ENCODE data around the gene RPS8.
A peak's percentile ranks its signal among the peaks of the same experiment; 100 is the strongest.
"Not testable (repeated sequence)": the region's sequence is repeated elsewhere in the genome, so short reads cannot be mapped to it uniquely, and the experiment has no call there.

Gene RPS8

DNA sequence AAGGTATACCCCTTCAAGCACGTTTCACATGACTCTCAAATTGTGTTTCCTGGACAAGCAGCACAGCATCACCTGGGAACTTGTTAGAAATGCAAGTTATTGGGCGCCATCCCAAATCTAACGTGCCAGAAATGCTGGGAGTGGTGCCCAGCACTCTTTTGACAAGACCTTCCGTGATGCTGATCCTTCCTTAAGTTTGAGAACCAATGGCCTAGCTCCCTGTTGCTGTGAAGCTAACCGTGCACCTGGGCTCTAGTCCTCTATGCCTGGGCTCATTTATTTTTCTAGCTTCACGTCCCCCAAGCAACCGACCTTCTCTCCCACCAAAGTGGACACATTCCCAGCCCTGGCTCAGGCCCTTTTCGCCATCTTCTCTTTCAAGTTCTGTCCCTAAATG lies 8.4 kb downstream of the RPS8 start:
- DNase-seq = no peak

DNA sequence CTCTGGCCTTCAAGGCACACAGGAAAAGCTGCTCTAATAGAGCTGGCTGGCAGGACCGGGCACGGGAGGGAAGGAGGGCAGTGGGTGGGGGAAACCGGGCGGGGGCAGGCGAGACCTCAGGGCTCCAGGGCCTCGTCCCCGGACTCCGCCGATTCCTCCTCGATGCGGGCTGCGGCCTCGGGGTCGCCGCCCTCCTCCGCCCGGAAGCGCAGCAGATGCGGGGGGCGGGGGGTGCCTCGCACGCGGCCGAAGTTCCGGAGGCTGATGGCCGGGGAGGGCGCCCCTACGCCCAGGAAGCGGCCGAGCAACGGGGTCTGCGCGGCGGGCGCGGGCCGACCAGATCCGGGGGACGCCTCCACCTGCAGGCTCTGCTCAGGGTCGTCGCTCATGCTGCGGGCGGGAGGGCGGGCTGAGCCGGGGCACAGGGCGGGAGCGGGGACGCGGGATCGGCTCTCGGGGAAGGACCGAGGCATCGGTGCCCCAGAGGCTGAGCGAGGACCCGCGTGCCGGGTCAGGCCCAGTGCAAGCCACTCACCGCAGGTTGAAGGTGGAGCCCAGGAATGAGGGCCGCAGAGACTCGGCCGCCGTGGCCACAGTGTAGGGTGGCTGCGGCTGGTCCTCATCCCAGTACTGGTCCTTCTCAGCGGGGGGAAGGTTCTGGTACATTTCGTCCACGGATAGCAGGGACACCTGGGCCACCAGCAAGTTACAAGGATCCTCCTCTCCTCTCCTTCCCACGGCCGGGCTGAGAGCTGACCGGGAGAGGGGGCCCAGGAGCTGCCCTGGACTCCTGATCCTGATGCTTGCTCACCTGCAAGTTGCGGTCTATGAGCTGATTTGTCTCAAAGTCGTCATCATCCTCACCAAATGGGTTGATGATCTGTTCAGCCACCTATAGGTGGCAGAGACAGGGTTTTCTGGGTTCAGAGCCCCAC lies 9.0 kb downstream of the RPS8 start:
- DNase-seq = no peak

GRCh38 chr1:44785029-44785380 lies 9.7 kb downstream of the RPS8 start:
- no peak for DNase-seq

- DNase-seq = no peak
Measured at GRCh38 chr1:44785501-44786137, 10.3 kb downstream of the RPS8 start.

DNA sequence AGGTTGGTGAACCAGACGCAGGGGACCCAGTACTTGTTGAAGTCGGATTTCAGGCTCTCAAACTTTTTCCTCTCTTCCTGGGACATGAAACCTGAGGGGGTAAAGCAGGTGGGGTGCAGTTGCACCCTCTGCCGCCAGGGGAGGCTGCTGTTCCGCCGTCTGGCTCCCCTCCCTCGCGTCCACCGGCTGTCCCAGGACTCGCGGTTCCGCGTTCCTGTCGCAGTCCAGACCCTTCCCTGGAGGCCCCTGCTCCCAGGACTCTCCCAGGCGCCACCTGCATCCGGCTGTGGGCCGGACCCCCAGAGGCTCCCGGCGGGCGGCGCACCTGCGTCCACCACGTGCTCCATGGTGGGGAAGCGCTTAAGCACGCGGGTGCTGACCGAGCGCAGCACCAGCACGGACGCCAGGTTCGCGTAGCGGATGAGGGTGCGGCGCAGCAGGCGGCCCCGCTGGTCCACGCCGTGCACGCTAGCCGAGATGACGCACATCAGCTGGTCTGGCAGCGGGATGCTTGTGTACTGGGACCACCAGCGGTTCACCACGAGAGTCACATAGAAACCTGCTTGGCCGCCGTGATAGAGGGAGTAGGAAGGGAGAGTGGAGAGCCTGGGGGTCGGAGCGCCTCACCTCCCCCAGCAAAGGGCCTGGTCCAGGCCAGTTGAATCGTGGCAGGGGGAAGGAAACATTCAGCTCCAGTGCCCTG lies 10.9 kb downstream of the RPS8 start:
- no peak for DNase-seq

DNA sequence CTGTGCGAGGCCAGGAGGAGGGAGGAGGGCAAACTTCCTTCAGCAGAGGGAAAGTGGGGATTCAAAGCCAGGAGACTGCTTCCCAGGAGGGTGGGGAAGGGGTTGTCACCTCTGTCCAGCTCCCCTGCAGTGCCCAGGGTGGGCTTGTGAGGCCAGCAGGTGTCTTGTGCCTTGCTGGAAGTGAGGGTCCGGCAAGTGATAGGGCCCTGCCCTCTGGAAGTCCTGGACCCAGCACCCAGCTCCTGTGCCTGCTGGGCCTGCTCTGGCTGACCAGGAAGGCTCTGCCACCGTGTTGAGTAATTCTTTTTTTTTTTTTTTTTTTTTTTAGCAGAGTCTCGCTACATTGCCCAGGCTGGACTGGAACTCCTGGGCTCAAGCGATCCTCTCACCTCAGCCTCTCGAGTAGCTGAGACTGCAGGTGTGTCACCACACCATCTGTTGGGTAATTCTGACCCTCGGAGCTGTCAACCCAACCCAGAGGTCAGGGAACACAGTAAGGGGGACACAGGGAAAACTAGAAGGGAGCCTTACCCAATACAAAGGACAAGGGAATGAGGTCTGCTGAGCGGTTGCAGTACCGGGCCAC lies 11.6 kb downstream of the RPS8 start:
- no peak for DNase-seq

GRCh38 chr1:44787506-44787905 lies 12.2 kb downstream of the RPS8 start:
- no peak for DNase-seq

GRCh38 chr1:44788120-44788860 lies 12.9 kb downstream of the RPS8 start, which contains the start of gene BEST4:
TSS of gene BEST4 (minus strand) at chr1:44788170. CDS start at chr1:44787705, 465 bp downstream.
- no peak for DNase-seq

DNA sequence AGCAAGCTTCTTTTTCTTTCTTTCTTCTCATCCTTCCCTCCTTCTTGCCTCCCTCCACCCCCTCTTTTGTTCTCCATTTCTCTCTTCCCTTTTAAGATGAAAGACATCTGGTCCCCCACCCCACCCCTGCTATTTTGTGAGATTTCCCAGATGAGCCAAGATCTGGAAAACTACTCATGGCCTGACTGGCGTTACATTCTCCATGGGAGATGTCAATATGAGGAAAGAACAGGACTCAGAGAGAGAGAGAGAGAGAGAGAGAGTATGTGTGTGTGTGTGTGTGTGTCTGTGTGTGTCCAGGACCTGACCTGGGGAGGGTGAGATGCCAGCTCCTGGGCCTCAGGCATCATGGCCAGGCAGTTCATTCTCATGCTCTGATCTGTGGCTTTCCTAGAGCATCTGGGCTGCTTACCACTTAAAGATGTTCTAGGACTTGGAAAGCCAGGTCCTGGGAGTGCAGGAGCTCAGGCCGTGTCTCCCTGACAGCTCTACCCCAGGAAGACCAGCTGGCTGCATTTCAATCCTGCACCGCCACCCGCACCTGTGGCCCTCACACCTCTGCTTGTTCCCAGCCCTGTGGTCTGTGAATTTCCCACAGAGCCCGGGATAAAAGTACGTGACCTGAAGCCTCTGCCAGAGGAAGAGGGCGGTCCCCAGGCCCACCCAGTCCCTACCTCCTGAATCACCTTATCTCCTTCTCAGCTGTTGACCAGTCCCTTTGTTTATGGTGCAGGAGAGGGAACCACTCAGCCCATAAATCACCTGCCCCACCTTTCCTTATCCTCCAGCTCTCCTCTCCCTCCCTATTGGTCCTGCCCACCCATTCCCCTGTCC lies 15.8 kb downstream of the RPS8 start:
- DNase-seq = no peak

DNA sequence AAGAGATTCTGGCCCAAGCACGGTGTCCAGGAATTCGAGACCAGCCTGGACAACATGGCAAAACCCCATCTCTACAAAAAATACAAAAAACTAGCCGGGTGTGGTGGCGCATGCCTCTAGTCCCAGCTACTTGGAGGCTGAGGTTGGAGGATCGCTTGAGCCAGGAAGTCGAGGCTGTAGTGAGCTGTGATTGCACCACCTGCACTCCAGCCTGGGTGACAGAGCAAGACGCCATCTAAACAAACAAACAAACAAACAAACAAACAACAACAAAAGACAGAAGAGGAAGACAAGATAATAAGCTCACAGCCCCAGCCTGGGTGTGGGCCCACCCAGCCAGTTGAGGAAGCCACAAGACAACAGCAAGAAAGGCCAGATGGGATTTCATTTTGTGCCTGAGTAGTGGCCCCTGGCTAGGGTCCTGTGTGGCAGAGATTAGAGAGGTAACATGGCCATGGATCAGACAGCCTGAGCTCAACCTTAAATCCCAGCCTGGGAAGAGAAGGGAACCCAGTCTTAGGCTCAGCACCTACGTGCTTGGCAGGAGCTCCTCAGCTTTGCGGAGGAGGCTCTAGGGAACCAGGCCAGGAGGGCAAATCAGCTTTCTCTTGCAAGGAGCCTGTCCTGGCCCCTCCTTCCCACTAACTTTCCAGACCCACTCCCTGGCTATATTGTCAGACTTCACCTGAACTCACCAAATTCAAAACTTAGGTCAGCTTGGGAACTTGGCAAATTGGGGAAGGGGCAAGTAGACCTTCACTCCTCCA lies 17.6 kb downstream of the RPS8 start:
- no peak for DNase-seq

DNA sequence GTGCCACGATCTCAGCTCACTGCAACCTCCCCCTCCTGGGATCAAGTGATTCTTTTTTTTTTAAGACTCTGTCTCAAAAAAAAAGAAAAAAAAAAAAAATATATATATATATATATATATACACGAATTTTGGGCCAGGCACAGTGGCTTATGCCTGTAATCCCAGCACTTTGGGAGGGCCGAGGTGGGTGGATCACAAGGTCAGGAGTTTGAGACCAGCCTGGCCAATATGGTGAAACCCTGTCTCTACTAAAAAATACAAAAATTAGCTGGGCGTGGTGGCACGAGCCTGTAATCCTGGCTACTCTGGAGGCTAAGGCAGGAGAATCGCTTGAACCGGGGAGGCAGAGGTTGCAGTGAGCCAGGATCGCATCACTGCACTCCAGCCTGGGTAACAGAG lies 22.5 kb downstream of the RPS8 start:
- DNase-seq = not testable (repeated sequence)

DNA sequence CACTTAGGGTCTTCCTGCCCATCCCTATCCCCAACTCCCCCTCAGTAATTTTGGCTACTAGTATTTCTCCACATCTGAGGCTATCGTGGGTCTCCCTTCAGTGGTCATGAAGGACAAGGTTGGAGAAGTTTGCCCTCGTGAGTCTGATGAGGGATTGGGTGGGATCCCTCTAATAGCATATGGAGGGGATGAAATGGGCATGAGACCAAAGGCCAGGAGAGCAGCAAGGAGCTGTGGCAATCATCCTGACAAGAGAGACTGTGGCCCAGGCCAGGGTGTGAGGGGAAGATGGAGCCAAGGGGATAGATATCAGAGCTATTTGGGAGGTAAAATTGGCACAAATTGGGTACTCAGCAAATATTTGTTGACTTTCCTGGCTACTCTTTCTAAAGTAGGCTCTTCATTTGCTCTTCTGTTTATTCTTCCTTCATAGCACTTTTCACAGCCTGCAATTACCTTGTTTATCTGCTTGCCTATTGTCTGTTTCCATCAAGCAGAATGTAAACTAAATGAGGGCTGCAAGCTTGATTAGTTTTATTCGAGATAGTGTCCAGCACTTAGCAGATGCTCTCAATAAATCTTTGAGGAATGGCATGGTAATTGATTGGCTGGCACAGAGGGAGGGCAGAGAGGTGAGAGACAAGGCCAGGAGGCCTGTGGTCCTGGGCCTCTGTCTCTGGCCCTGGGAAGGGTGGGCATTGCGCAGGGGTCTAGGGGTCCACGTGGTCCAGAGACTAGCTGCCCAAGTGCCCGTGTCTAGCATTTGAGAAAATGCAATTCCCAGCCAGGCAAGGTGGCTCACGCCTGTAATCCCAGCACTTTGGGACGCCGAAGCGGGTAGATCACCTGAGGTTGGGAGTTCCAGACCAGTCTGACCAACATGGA lies 23.4 kb downstream of the RPS8 start:
- no peak for DNase-seq

DNA sequence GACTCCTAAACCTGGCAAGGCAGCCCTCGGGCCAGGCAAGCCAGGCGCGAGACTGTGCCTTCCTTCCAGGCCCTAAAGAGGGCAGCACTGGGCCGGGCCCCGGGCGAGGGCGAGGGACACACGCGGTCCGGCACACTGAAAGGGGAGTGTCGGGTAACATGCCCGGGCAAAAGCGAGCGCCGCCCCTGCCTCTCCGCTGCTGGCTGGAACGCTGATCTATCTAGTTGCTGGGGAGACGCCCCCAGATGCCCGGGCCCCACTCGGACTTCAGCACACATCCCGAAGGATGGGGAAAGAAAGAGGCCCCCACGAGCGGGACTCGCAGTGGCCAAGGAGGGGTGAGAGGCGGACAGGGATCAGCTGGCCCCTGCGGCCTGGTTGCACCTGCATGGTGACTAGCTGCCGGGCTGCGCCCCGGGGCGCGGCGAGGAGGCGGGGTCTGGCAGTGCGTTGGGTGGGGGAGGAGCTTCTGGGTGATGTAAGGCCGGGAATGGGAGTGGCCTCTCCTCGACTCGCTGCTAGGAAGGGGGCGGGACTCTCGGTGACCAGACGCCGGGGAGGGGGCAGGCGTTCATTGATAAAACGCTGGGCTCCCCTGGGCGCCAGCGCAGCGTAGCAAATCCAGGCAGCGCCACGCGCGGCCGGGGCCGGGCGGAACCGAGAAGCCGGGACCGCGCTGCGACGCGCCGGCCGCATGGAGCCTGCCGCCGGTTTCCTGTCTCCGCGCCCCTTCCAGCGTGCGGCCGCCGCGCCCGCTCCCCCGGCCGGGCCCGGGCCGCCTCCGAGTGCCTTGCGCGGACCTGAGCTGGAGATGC lies 24.6 kb downstream of the RPS8 start, which contains the start of gene PLK3:
PLK3 (plus strand) TSS at position 608 of the 815 bp plus-strand sequence; CDS start at position 695, 87 bp downstream.
- peak; percentile 96 for DNase-seq

- DNase-seq = no peak
Measured at GRCh38 chr1:44801491-44802305, 26.4 kb downstream of the RPS8 start.

GRCh38 chr1:44802306-44803061 lies 27.1 kb downstream of the RPS8 start:
- no peak for DNase-seq

DNA sequence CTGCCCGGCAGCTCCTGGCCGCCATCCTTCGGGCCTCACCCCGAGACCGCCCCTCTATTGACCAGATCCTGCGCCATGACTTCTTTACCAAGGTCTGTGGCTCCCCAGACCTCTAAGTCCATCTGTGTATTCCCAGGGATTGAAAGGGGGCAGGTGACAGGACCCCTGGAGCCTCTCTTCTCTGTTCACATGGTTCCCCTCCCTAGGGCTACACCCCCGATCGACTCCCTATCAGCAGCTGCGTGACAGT lies 27.6 kb downstream of the RPS8 start:
- DNase-seq = no peak

Measured in DMS 273 treated with DMSO at 0.1 percent for 48 hours (cell line).